ENCODE results near the gene GLRA1.

GRCh38 chr5:151808451-151809169 is 116.0 kb downstream of the GLRA1 start:
- no peak for TF ChIP-seq RFX5 (IDR thresholded peaks at IDR 0.05; ENCODE audit: low read depth, low read length)
- no peak for TF ChIP-seq CTCF (conservative IDR thresholded peaks at IDR 0.05; ENCODE audit: low read depth, low read length)
- TF ChIP-seq NFE2L2 (IDR thresholded peaks at IDR 0.05; ENCODE audit: low read depth, low read length), result no peak
- TF ChIP-seq CEBPB (IDR thresholded peaks at IDR 0.05; ENCODE audit: low read depth, low read length), result no peak
- TF ChIP-seq, protein P1, sequence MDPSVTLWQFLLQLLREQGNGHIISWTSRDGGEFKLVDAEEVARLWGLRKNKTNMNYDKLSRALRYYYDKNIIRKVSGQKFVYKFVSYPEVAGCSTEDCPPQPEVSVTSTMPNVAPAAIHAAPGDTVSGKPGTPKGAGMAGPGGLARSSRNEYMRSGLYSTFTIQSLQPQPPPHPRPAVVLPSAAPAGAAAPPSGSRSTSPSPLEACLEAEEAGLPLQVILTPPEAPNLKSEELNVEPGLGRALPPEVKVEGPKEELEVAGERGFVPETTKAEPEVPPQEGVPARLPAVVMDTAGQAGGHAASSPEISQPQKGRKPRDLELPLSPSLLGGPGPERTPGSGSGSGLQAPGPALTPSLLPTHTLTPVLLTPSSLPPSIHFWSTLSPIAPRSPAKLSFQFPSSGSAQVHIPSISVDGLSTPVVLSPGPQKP (IDR thresholded peaks at IDR 0.05; ENCODE audit: borderline replicate concordance, low read depth, low read length), result no peak
- no peak for TF ChIP-seq SMC3 (IDR thresholded peaks at IDR 0.05; ENCODE audit: low read depth, low read length)
